Kidney tubule cell (primary cell): ENCODE data around the gene MAMSTR.
A peak's percentile ranks its signal among the peaks of the same experiment; 100 is the strongest.
"Not testable (repeated sequence)": the region's sequence is repeated elsewhere in the genome, so short reads cannot be mapped to it uniquely, and the experiment has no call there.

Experiments
- DNase-seq: peaks from one replicate; pipeline ENCODE4 v3.0.0-alpha.2; 2018; ENCODE audit warnings: low spot score

The MAMSTR gene

GRCh38 chr19:48687776-48688175 lies 31.7 kb downstream of the MAMSTR start:
- no peak for DNase-seq

DNA sequence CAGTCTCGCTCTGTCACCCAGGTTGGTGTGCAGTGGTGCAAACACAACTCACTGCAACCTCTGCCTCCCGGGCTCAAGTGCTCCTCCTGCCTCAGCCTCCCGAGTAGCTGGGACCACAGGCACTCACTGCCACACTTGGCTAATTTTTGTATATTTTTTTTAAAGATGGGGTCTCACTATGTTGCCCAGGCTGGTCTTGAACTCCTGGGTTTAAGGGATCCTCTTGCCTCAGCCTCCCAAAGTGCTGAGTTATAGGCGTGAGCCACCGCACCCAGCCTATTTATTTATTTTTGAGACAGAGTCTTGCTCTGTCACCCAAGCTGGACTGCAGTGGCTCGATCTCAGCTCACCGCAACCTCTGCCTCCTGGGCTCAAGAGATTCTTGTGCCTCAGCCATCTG lies 32.9 kb downstream of the MAMSTR start:
- DNase-seq, result not testable (repeated sequence)

DNA sequence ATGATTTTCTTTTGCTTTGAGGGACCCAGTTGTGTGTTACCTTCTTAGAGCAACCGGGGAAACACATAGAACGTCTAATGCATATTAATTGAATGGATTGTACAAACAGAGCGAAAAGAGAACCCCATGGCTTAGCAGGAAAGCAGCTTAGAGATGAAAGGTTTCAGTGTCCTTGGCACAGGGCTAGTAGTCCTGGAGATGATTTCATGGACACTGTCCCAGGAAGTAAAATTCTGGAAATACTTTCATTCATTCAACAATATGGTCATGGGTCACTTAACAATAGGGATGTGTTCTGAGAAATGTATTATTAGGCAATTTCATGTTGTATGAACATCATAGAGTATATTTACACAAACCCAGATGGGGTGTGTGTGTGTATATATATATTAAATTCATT lies 33.4 kb downstream of the MAMSTR start:
- DNase-seq, result no peak

- DNase-seq, result peak; percentile 56
Observed at GRCh38 chr19:48685583-48685982, 33.9 kb downstream of the MAMSTR start.

DNA sequence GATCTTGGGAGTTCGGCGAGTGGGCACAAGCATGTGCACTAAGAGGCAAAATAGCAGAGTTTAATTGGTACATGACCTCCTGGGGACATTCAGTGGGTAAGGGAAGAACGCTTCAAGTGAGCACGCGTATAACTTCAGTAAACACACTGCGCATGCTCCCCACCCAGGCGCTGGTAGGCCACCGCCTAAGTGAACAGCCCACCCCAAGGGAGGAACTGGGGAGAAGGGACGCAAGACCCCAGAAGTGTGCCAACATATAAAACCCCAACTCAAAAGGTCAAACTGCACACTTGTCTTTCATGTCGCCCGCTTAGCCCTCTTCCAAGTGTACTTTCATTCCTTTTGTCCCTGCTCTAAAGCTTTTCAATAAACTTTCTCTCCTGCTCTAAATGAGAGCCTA lies 36.2 kb downstream of the MAMSTR start:
- no peak for DNase-seq

DNA sequence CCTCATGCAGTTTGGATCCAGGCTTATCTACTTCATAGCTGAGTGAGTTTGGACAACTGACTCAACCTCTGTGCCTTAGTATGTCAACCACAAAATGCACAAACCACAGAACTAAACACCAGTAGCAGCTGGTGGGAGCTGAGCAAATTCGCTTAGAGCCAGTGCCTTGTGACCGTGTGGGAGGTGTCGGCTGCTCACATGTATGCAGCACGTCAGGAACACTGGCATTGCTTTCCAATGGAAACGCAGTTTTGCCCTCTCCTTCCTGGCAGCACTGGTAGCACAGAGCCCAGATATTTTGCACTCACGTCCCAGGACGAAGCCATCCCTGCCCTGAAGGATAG lies 38.4 kb downstream of the MAMSTR start:
- peak; percentile 74 for DNase-seq

DNA sequence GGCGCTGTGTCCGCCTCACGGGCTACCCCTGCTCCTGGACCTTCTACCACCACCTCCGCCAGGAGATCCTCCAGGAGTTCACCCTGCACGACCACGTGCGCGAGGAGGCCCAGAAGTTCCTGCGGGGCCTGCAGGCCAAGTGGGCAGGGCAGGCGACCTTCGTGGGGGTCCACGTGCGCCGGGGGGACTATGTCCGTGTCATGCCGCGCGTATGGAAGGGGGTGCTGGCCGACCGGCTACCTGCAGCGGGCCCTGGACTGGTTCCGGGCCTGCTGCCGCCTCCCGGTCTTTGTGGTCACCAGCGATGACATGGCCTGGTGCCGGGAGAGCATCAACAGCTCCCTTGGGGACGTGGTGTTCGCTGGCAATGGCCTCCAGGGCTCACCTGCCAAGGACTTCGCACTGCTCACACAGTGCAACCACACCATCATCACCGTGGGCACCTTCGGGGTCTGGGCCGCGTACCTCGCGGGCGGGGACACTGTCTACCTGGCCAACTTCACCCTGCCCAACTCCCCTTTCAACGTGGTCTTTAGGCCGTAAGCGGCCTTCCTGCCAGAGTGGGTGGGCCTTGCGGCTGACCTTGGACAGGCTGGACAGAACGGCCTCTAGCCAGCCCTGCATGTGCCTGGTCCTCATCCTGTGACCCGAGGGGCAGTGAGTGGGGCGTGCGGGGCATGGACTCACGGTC lies 38.9 kb downstream of the MAMSTR start:
- DNase-seq, result no peak

DNA sequence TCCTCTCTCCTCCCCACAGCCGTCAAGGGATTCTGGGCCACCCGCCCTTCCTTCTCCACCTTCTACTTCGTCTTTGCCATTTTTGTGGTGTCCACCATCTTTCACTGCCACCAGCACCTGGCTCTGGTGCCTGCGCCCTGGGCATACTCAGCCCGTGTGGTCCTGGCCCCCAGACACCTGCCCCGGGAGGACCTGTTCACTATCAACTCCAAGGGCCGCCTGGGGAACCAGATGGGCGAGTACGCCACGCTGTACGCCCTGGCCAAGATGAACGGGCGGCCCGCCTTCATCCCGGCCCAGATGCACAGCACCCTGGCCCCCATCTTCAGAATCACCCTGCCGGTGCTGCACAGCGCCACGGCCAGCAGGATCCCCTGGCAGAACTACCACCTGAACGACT lies 39.5 kb downstream of the MAMSTR start:
- not testable (repeated sequence) for DNase-seq

DNA sequence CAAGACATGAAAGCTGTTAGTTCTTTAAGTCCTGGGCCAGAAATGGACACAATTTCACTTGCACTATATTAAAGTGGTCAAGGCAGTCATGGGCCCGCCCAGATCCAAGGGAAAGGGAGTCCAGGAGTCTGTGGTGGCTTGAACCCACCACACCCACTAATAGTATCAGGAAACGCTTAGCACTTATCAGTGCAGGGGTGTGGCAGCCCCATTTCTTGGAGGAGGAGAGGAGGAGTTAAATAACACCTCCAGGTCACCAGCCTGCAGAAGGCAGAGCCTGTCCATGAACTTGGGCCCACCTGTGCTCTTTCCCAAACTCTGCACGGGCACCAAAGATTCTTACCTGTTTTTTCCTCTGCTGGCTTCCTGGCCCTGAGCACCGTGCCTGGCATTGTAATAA lies 41.3 kb downstream of the MAMSTR start:
- DNase-seq, result no peak

GRCh38 chr19:48676887-48677286 lies 42.6 kb downstream of the MAMSTR start:
- no peak for DNase-seq

- DNase-seq, result no peak
Observed at GRCh38 chr19:48676487-48676886, 43.0 kb downstream of the MAMSTR start.

DNA sequence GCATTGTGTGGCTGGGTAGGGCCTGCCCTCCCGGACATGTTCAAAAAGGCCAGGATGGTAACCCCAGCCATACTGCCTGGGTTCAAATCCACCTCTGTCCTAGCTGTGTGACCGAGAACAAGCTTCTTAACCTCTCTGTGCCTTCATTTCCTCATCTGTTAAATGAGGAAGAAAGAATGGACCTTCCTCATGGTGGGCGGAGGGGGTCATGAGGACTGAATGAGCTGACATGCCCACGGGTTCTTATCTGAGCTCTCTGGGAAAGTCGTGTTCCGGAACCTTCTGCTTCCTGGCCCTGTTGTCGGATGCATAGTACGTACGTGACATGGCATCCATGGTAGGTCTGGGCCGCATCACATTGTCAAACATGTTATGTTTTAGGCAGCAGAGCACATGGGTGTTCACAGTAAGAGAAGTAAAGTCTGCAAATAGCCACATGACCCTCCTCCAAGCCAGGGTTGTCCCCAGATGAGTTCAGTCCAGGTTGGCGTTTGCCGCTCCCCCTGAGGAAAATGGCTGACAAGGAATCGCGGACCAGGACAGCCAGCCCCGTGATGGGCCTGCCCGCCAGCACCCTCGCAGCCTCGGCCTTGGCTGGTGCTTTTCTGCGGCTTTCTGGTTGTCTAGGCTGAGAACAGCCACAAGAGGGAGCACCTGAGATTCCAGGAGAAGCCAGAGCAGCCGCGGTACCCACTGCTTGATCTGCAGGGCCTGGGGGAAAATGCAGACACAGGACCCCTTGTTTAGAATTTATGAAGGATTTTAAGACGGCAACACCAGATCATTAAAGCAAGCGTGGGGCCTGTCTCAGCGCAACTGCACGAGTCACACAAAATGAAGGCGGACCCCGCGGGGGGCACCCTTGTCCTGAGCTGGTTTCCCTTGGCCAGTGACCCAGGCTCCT lies 44.4 kb downstream of the MAMSTR start:
- peak; percentile 78 for DNase-seq

GRCh38 chr19:48674216-48674809 lies 45.2 kb downstream of the MAMSTR start:
- DNase-seq, result no peak

GRCh38 chr19:48673436-48674100 lies 46.0 kb downstream of the MAMSTR start:
- no peak for DNase-seq

GRCh38 chr19:48672994-48673393 lies 46.5 kb downstream of the MAMSTR start, which contains the start of gene NTN5:
Gene NTN5, minus strand, starts transcription at chr19:48673017. Its CDS starts 2,031 bp downstream, at chr19:48670986.
- DNase-seq, result no peak

DNA sequence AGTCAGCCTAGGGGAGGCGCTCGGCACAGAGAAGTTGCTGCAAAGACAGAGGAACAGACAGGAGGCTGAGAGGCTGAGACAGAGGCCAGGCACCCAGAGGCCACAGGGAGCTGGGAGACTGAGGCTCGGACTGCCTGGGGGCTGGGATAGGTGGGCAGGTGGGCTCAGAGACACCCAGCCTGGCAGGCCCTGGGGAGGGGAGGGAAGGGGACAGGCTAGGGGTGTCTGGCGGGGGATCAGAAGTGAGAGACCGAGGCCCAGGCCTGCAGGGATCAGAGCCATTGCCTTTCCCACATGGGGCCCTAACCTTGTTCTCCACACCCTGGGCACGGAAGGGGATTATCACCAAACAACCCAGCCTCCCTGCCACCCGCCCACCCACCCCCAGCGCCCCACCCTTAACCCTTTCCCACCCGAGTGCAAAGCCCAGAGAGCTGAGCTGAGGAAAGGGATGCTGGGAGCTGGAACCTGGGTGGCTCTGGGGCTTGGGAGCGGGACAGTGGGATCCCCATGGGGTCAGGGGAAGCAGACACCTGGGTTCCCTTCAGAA lies 48.0 kb downstream of the MAMSTR start:
- no peak for DNase-seq

DNA sequence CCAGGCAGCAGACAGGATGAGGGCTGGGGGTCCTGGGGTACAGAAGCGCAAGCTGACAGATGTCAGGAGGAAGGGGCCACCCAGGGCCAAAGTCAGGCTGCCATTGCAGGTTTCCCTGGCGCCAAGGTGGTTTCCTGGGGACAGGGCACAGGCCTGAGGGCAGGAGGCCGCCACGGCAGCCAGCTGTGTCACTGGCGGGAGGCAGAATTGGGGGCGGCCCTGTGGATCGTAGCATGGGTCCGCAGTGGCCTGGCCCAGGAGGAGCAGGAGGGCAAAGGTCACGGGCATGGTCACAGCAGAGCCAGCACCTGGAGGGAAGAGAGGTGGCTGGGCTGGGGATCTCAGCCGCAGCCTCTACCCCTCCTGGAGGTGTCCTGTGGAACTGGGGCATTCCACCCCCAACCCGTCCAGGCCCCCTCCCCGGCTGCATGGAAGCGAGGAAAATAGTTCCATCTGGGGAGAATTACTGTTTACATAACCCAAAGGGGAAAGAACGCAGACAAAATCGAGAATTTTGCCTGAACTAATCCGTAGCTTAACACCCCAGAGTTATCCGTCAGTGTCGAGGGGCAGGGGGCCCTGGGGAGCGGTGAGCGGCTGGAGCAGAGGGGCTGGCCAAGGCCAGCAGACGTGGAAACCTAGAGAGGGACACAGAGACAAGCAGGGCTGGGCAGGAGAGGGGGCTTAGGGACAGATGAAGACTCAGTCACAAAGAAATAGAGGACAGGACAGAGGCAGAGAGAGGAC lies 48.7 kb downstream of the MAMSTR start:
- DNase-seq, result no peak

- no peak for DNase-seq
Observed at GRCh38 chr19:48669903-48670668, 49.4 kb downstream of the MAMSTR start.

DNA sequence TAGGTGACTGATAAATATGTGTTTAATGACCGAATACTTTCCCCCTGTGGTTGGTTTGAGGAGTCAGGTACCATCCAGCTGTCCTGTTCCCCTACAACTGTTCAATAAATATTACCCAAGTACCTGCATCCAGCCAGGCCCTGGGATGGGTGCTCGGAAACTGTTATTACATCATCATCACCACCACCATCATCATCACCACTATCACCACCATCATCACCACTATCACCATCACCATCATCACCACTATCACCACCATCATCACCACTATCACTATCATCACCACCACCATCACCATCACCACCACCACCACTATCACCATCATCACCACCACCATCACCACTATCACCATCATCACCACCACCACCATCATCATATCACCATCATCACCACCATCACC lies 50.8 kb downstream of the MAMSTR start:
- DNase-seq, result no peak

DNA sequence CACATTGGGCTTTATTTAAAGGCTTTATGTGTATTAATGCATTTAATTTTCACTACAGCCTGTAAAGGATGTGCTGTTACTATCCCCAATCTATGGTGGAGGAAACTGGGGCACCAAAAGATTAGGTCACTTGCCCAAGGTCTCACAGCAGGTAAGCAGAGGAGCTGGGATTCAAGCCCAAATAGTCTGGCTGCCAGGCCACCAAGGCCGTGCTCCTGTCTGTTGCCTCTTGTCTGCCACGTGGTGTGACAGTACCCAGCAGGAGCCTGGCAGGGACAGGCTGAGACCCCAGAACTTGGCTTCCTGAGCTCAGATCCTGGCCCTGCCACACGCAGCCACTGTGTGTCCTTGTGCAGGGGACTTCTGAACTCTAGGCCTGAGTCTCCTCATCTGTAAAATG lies 51.2 kb downstream of the MAMSTR start:
- DNase-seq, result no peak

GRCh38 chr19:48665786-48666185 lies 53.7 kb downstream of the MAMSTR start:
- no peak for DNase-seq
